Breast epithelium (tissue), 4 donors: ENCODE measurements around the gene CNTNAP2. TPM values are rescaled to one million over a fixed set of nuclear protein-coding genes. Genes with fewer than 3 reads are reported as not detected.

ENCODE experiments used
- DNase-seq, 2 donors: peaks; one replicate each; pipeline ENCODE4 v3.0.0-alpha.2; 2019; ENCODE audit warnings: low spot score in 2 of 2
- H3K27ac ChIP-seq, 2 donors: fragments of 200-600 bp; sonication (generic) in 1 of 2; one replicate each; pipeline ENCODE4 v1.5.1; 2016 to 2019; ENCODE audit warnings: mild to moderate bottlenecking in 1 of 2
- H3K27me3 ChIP-seq, 2 donors: fragments of 200-600 bp; sonication (generic) in 1 of 2; one replicate each; pipeline versions ENCODE4 v1.5.1 to v1.6.0; 2017 to 2019; ENCODE audit warnings: control low read depth in 1 of 2, mild to moderate bottlenecking in 1 of 2
- H3K36me3 ChIP-seq: fragments of 200-600 bp; one replicate; pipeline ENCODE4 v1.5.1; 2019
- H3K4me1 ChIP-seq, 2 donors: fragments of 200-600 bp; sonication (generic); one replicate each; pipeline ENCODE4 v1.5.1; 2016 to 2019; ENCODE audit warnings: control low read depth in 1 of 2
- H3K4me3 ChIP-seq, 3 donors: fragments of 200-600 bp; sonication (generic); 1 replicate in 2 of 3; 2 replicates in 1 of 3; pipeline ENCODE4 v1.5.1; 2016 to 2019; ENCODE audit warnings: mild to moderate bottlenecking in 3 of 3, moderate library complexity in 2 of 3
- H3K9me3 ChIP-seq, 2 donors: fragments of 200-600 bp; sonication (generic) in 1 of 2; one replicate each; pipeline ENCODE4 v1.5.1; 2016 to 2019; ENCODE audit warnings: control low read depth in 1 of 2
- CTCF ChIP-seq, 3 donors: fragments of 450-650 bp; IDR thresholded peaks; one replicate each; pipeline ENCODE4 v1.5.1; 2016 to 2017; ENCODE audit warnings: antibody characterized with exemption in 3 of 3, mild to moderate bottlenecking in 3 of 3, moderate library complexity in 3 of 3
- POLR2A ChIP-seq: fragments of 450-650 bp; IDR thresholded peaks from one replicate; pipeline ENCODE4 v1.6.1; 2016; ENCODE audit warnings: antibody characterized with exemption, mild to moderate bottlenecking, moderate library complexity
- POLR2AphosphoS5 ChIP-seq, 3 donors: sonication (generic); formaldehyde crosslinking; IDR thresholded peaks; one replicate each; pipeline ENCODE4 v1.6.1; 2017; ENCODE audit warnings: antibody characterized with exemption in 3 of 3
- intact Hi-C: fragments of 100-400 bp; cut with DNase I; formaldehyde crosslinking; loops from one replicate; pipeline ENCODE4 v1.15.1; 2023; ENCODE audit warnings: low total_unique reads
- total RNA-seq, 3 donors: library from RNA; depleted of rRNA; stranded (reverse); fragments of >200 nt; gene quantifications; one replicate each; pipeline ENCODE4 v1.1.0, GENCODE V29; 2016

The CNTNAP2 gene
- total RNA-seq, 3 donors from 2014 or later, result 0.29 to 0.66 TPM; not detected in 1

- Histone ChIP-seq H3K27ac (no peak overlapping the region), H3K4me3 (no peak overlapping the region), H3K36me3 (no peaks in the 10 kb centered on the region), H3K9me3 (no peaks in the 10 kb centered on the region), H3K4me1 (no peaks in the 10 kb centered on the region), H3K27me3 (no peaks in the 10 kb centered on the region)
- intact Hi-C loops, result no loop called here
- TF ChIP-seq POLR2AphosphoS5 (IDR thresholded peaks at IDR 0.05) (no peak), CTCF (IDR thresholded peaks at IDR 0.05) (no peak), POLR2A (no peak)
- no peak for DNase-seq
Observed at GRCh38 chr7:147406521-147407135, 1290.0 kb downstream of the CNTNAP2 start.

- Histone ChIP-seq H3K27ac (no peak overlapping the region), H3K27me3 (no peaks in the 10 kb centered on the region), H3K9me3 (no peaks in the 10 kb centered on the region), H3K4me1 (no peaks in the 10 kb centered on the region), H3K4me3 (no peak overlapping the region), H3K36me3 (no peaks in the 10 kb centered on the region)
- TF ChIP-seq POLR2A (no peak), CTCF (IDR thresholded peaks at IDR 0.05) (no peak), POLR2AphosphoS5 (IDR thresholded peaks at IDR 0.05) (no peak)
- intact Hi-C loops, result no loop called here
- no peak for DNase-seq
Observed at GRCh38 chr7:147411096-147411495, 1294.5 kb downstream of the CNTNAP2 start.

DNA sequence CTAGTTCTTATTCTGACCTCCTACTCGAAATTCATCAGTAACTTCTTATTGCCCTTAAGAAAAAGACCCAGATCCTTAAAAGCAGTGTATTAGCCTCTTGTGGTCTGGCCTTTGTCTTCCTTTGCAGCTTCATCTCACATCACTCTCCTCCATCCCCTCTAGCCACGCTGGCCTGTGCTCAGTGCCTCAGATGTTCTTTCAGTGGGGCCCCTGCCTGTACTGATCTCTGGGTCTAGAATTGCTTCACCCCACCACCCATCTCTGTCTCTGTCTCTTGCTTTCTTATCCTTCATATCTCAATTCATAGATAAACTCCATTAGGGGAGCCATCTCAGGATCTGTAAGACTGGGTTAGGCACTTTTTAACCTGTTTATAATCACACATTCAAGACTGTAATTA is 1295.5 kb downstream of the CNTNAP2 start:
- H3K27ac ChIP-seq, result no peak overlapping the region
- no peak overlapping the region for H3K4me3 ChIP-seq
- no peaks in the 10 kb centered on the region for H3K9me3 ChIP-seq
- no peaks in the 10 kb centered on the region for H3K36me3 ChIP-seq
- intact Hi-C loops, result no loop called here
- H3K4me1 ChIP-seq, result no peaks in the 10 kb centered on the region
- TF ChIP-seq POLR2AphosphoS5 (IDR thresholded peaks at IDR 0.05), result no peak
- no peak for TF ChIP-seq CTCF (IDR thresholded peaks at IDR 0.05)
- no peak for TF ChIP-seq POLR2A
- DNase-seq, result no peak
- H3K27me3 ChIP-seq, result no peaks in the 10 kb centered on the region

DNA sequence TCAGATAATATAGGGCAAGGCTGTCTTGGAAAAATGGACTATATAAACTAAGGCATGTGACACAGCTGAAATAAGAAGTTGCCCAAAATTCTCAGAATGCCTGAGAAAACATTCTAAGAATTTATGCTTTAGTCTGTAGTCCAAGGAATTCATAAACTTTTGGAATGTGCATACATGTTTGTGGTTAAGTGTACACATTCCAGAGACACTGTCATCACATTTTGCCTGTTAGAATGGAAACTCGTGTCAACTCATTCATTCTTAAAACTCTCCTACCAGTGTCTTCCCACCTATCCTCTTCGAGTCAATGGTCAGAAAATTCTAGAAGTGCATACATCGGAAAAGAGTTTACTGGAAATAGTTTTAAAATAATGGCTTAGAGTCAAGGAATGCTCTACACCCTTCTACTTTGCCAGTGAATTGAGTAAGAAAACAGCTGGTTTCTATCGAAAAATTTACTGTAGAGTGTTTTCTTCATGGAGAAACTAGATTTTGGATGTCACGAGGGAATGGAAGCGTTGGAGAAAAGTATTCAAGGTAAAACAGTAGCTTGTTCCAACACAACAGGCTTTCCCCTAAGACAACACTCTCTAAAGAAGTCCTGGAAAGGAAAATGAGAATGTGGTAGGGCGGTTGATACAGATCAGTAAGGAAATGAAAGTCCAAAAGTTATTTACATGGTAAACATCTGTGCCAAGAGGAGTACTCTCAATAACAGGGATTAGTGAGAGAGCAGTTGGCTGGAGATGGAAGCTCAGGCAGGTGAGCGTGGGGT is 1296.4 kb downstream of the CNTNAP2 start:
- H3K36me3 ChIP-seq, result no peaks in the 10 kb centered on the region
- intact Hi-C loops, result no loop called here

More for the DNA sequence above, 1296.4 kb downstream of the CNTNAP2 start:
- no peaks in the 10 kb centered on the region for H3K27me3 ChIP-seq
- no peaks in the 10 kb centered on the region for H3K9me3 ChIP-seq
- H3K4me3 ChIP-seq, result no peak overlapping the region
- no peak for TF ChIP-seq CTCF (IDR thresholded peaks at IDR 0.05)
- no peak for TF ChIP-seq POLR2AphosphoS5 (IDR thresholded peaks at IDR 0.05)
- TF ChIP-seq POLR2A, result no peak
- DNase-seq, result no peak
- no peaks in the 10 kb centered on the region for H3K4me1 ChIP-seq
- H3K27ac ChIP-seq, result no peak overlapping the region
